Upper lobe of left lung (tissue), 4 donors: Measurements from ENCODE around the gene DCP1A.
"Not testable (repeated sequence)": the region's sequence is repeated elsewhere in the genome, so short reads cannot be mapped to it uniquely, and the experiment has no call there.

Source experiments
- POLR2A ChIP-seq, 4 donors: fragments of 450-650 bp; IDR thresholded peaks; one replicate each; pipeline ENCODE4 v1.5.1; 2016 to 2017; ENCODE audit warnings: antibody characterized with exemption in 4 of 4, mild to moderate bottlenecking in 2 of 4
- POLR2AphosphoS5 ChIP-seq, 2 donors: sonication (generic); formaldehyde crosslinking; IDR thresholded peaks; one replicate each; pipeline ENCODE4 v1.5.1; 2017; ENCODE audit warnings: antibody characterized with exemption in 2 of 2
- TF ChIP-seq, protein P1 (sequence below), 6 experiments: fragments of 450-650 bp in 4 of 6; fragments of 200-600 bp in 2 of 6; sonication (generic) in 2 of 6; IDR thresholded peaks; one replicate each; pipeline ENCODE4 v1.5.1; 2016 to 2019; ENCODE audit warnings: antibody characterized with exemption in 6 of 6

DNA sequence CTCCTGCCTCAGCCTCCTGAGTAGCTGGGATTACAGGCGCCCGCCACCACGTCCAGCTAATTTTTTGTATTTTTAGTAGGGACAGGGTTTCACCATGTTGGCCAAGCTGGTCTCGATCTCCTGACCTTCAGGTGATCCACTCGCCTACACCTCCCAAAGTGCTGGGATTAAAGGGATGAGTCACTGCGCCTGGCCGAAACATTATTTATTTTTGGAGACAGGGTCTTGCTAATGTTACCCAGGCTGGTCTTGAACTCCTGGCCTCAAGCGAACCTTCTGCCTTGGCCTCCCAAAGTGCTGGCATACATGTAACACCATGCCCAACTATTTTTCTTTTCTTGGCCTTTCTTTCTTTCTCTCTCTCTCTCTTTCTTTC lies 94.4 kb downstream of the DCP1A start:
- TF ChIP-seq, protein P1, sequence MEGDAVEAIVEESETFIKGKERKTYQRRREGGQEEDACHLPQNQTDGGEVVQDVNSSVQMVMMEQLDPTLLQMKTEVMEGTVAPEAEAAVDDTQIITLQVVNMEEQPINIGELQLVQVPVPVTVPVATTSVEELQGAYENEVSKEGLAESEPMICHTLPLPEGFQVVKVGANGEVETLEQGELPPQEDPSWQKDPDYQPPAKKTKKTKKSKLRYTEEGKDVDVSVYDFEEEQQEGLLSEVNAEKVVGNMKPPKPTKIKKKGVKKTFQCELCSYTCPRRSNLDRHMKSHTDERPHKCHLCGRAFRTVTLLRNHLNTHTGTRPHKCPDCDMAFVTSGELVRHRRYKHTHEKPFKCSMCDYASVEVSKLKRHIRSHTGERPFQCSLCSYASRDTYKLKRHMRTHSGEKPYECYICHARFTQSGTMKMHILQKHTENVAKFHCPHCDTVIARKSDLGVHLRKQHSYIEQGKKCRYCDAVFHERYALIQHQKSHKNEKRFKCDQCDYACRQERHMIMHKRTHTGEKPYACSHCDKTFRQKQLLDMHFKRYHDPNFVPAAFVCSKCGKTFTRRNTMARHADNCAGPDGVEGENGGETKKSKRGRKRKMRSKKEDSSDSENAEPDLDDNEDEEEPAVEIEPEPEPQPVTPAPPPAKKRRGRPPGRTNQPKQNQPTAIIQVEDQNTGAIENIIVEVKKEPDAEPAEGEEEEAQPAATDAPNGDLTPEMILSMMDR (IDR thresholded peaks at IDR 0.05): not testable (repeated sequence)
- TF ChIP-seq POLR2AphosphoS5, POLR2A (IDR thresholded peaks at IDR 0.05): not testable (repeated sequence)
